CMK (cell line): ENCODE measurements around the gene ZNF296.

ENCODE experiments used
- DNase-seq: peaks from one replicate; pipeline ENCODE4 v3.0.0-alpha.2; 2010; ENCODE audit warnings: low read depth

Gene ZNF296

DNA sequence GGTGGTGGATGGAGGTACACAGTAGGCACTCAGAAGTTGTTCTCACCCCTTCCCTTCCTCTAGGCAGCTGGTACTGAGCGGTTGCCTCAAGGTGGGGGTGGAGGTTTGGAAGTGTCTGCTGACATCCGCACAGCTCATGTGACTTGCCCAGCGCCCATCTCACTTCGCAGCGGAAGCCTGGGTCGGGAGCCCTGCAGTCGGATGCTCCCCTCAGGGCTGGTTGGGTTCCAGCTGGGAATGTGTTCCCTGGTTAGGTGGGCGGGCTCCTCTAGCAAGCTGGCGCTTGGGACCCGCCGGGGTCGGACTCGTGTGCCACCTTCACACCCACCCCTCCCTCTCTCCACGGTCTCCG, 26.9 kb upstream of the ZNF296 start:
- no peak for DNase-seq

DNA sequence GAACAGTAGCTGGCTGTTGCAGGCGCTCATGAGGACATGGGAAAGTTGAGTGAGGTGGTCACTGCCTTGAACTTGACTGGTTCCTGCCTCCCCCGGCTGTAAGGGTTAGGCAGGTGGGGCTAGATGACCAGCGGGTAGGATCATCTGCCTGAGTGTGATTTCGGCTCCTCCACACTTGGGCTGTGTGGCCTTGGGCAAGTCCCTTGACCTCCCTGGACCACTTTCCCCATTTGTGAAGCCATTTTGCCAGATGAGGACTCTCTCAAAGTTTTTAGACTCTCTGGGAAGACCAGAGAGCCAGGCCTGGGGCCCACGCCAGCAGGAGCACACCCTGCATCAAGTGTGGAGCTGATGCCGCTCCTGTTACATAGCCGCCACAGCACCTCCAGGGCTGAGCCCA, 26.2 kb upstream of the ZNF296 start:
- no peak for DNase-seq

DNA sequence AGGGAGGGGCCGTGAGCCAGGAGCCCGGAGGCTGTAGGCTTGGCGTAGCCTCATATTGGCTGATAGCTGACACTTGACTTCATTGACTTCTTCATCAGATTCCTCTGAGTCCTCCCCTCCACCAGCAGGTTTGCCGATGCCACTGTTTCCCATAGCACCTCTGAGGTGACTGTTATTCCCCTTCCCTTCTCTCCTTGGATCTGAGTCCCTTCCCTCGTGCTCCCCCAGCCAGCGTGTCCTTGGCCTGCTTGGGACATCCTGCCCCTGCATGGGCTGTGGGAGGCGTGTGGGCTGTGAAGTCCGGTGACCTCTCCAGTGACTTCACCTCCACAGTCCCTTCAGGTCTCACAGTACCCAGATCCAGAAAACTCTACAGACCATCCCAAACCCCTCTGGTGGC, 25.5 kb upstream of the ZNF296 start:
- no peak for DNase-seq

DNA sequence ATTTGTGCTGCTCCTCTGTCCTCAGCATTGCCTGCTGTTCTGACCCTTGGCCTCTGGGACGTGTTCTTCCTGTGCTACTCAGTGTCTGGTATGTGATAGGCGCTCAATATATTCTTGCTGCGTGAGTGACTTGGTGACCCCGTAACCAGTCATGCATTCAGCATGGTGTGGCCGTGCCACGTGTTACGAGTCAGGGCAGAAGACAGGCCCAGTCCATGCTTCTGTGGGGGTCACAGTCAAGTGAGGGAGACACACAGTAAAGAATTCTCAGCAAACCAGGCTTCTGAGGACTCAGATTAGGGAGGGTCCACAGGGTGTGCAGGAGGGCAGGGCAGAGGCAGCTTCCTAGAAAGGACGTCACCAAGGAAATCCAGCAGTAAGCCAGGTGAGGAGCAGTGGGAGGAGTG, 24.6 kb upstream of the ZNF296 start:
- no peak for DNase-seq

DNA sequence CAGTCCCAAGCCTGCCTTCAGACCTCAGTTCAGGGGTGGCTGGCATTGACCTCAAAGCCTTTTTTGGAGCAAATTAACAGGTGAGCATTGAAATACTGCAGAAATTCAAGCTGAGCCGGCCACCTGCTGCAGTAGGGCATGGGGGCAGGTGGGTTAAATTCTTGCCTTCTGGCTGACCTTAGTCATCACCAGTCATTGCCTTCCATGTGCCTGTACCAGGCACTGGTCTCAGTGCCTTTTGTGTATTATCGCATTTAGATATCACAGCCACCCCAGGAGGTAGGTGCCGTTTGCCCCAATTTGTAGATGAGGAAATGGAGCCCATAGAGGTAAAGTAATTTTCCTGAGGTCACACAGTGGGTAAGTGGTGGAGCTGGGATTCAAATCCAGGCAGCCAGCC, 23.9 kb upstream of the ZNF296 start:
- DNase-seq: no peak

DNA sequence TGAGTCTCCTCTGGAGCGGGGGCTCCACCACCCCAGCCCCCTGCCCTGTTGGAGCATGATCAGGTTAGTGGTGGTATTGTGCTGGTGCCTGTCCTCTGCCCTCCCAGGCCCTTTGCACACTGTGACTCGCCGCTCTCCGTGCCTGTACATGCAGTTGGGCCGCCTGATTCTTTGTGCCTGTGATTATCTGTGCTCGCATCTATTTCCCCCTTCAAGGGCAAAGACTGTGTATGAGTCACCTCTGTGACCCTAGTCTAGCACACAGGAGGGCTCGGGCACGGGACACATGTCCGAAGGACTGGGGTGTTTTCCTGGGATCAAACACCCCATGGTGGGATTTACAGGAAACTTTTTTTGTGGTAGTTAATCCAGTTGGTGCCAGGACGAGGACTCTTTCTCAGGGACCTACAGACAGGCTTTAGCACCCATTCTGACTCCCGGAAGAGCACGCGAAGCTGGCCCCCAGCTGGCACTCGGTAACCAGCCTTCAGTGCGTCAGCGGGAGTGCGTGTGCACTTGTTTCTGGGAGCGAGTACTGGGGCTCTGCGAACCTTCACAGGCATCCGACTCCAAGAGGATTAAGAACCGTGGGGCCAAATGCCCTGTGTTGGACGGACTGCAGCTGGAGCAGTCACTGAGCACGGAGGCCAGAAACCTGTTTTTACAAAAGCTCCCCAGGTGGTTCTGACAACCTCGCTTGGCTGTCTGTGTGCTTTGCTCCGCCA, 23.4 kb upstream of the ZNF296 start:
- DNase-seq: no peak

DNA sequence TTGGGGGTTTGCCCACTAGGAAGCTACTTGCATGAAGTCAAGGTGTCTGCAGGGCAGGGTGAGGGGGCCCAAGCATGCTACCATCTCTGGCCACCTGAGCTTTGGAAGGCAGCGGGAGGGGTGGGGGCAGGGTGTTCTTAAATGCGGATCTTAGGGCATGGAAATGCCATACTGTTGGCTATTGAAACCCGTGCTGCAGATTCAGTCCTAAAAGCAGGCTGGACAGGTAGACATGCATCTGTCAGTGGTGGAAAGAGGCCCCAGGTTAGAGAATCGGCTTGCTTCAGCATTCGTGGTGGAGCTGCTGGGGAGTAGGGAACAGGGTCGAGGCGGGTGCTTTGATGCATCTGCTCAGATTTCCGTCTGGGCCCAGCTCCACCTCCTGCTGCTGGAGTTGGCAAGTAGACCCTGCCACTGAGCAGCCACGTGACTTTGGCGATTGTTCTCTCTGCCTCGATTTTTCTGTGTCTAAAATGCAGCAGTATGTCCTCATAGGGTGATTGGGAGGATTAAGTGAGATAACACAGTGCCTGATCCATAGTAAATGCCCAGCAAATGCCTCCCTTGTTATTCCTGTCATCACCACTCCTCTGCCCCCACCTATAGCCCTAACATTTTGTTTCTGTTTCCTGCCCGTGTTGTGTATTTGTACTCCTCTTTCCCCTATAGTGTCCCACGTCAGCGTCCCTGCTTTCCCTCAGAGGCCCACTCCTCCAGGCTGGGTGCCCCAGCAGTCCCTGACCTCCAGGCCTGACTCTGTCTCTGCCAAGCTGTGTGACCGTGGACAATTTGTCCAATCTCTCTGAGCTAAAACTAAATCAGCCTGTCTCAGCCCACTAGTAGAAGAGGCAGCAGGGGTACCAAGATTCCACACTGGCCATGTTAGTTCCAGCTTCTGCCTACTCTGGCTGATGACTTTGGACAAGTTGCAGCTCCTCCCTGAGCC, 22.5 kb upstream of the ZNF296 start:
- DNase-seq: no peak

DNA sequence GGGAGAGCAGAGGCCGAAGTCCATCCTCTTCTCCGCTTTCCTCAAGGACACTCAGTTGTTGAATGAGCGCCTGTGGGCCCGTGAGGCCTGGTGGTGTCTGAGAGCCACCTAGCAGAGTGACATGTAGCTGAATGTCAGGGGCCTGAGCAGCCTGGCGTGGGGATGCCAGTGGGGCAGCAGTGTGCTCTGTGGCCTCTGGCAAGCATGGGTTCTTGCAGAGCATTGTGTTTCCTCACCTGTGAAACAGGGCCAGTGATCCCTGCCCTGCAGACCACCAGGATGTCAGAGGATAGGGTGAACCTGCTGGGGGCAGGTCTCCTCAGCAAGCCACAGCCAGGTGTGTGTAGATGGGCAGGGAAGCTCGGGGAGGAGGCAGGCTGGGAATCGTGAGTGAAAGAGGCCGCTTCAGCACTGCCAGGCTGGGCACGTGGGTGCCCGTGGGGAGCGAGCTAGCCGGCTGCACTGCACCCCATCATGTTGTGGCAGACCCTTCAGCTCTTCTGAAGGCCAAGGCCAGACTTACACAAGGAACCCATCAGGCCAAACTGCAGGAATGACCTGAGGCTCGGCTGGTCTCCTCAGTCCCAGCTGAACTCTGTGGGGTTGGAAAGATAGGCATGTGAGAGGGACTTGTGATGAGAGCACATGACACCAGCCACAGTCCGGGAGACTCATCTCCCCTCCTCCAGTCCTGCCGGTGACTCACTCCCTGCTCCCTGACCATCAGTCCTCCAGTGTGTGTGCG, 21.7 kb upstream of the ZNF296 start:
- no peak for DNase-seq

DNA sequence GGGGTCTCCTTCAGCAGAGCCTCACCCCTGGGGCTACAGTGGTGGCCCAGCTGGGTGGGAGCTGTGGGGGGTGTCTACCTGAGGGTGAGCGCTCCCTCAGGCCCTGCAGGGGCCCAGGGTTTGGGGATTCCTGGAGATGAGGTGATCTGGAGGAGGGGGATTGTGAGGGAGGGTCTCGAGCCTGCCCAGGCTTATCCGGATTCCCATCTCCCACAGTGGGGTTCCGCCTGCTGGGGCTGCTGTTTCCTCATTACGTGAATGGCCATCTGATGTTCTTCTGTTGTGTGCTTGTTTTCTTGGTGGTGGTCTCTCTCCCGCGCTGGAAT, 21.1 kb upstream of the ZNF296 start:
- DNase-seq: no peak

DNA sequence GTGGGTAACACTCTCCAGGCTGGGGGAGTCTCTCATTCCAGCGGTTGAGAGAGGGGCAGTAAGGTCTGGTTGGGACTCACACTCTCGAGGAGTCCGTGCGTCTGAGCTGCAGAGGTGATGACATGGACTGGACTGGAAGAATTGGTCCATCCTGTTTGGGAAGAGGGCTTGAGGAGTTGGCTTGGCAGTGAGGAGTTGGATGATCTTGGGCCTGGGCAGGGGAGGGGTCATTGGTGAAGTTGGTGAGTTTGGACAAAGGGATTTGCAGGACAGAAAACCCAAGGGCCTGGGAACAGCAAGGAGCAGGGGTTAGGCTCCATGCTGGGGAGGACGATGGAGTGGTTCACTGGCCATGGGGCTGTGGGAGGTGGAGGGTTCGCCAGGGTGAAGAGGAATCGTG, 20.4 kb upstream of the ZNF296 start:
- DNase-seq: no peak

DNA sequence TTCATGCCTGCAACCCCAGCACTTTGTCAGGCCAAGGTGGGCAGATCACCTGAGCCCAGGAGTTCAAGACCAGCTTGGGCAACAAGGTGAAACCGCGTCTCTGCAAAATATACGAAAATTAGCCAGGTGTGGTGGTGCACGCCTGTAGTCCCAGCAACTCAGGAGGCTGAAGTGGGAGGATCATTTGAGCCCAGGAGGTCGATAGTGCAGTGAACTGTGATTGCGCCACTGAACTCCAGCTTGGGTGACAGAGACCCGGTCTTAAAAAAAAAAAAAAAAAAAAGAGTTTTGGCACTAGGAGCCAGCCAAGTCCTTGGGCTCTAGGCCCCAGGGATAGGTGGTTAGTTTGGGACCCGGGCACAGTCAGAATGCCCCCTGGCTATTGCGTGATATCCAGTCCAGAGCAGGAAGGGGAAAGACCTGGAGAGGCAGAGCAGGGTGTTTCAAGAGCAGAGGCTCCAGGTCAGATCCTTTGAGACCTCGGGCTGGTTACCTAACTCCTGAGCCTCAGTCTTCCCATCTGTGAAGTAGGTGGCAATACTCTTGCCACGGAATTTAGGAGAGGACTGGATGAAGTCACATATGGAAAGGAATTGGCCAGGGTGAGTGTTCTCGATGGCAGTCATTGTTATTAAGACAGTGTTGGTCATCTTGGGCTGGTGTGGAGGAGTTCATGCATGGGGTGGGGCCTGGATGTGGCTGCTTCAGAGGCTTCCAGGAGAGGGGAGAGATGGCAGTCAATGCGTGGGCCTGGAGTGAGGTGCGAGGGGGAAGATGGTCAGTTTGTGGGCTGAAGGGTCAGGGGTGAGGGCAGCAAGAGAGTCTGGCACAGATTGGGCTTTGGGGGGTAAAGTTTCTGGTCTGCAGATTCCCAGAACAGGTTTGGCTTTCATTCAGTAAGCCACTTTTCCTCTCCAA, 19.5 kb upstream of the ZNF296 start:
- no peak for DNase-seq

DNA sequence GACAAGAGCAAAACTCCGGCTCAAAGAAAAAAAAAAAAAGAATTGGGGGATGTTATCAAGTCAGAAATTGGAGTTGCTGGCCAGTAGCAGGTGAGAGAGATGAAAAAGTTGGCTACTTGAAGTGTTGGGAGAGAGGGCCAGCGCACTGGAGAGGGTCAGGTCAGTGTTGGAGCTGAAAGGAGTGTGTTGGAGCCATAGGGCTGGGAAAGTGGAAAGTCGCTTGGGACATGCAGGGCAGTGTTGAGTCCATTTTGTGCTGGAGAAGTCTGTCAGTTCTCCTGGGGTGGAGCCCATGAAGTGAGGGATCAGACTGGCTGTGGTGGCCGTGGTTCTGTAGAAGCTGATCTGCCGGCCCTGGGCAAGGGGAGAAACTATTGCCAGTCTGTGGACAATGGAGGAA, 18.4 kb upstream of the ZNF296 start:
- no peak for DNase-seq

DNA sequence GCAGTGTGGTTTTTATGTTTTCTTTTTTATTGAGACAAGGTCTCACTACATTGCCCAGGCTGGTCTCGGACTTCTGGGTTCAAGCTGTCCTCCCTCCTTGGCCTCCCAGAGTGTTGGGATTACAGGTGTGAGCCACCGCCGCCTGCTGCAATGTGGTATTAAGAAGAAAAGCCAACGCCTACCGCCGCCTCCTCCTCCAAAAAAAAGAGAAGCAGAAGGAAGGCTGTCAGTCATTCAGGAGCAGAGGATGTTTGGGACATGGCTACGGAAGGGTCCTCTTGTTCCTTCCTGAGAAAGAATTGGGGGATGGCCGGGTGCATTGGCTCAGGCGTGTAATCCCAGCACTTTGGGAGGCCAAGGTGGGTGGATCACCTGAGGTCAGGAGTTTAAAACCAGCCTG, 17.9 kb upstream of the ZNF296 start:
- no peak for DNase-seq

DNA sequence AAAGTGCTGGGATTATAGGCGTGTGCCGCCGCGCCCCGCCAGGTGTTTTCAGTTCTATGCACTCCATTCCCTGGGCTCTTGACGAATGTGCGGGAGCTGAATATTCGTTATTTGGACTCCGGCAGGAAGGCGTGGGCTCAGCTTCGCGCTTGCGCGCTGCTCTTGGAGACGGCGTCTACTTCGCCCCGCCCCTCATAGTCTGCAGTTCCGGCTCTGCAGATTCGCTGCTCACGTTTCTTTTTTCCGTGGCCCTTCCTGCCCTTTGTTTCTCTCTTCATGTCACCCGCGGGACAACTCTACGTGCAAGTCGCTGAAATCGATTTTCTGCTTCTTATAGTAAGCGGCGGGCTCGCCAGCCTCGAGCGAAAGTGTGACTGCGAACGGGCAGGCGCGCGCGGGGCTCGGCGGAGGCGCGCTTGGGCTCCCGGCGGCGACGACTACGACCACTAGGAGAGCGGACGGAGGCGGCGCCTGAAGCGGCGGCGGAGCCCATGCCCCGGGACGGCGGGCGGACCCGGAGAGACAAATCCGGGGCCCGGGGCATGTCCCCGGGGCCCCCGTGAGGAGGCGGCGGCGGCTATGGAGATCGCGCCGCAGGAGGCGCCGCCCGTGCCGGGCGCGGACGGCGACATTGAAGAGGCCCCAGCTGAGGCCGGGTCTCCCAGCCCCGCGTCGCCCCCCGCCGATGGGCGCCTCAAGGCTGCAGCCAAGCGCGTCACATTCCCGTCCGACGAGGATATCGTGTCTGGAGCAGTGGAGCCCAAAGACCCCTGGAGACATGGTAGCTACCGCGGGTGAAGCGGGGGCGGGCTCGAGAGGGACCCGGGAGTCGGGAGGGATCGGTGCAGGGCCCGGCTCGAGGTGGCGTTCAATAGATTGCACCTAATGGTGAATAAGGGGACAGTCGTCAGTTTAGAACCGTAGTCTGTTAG, 16.7 kb upstream of the ZNF296 start, which contains the start of gene PPP1R37:
Gene PPP1R37, plus strand, starts transcription at position 433 of the 932 bp plus-strand sequence. Its CDS starts 147 bp downstream, at position 580.
- DNase-seq: peak; percentile 89

DNA sequence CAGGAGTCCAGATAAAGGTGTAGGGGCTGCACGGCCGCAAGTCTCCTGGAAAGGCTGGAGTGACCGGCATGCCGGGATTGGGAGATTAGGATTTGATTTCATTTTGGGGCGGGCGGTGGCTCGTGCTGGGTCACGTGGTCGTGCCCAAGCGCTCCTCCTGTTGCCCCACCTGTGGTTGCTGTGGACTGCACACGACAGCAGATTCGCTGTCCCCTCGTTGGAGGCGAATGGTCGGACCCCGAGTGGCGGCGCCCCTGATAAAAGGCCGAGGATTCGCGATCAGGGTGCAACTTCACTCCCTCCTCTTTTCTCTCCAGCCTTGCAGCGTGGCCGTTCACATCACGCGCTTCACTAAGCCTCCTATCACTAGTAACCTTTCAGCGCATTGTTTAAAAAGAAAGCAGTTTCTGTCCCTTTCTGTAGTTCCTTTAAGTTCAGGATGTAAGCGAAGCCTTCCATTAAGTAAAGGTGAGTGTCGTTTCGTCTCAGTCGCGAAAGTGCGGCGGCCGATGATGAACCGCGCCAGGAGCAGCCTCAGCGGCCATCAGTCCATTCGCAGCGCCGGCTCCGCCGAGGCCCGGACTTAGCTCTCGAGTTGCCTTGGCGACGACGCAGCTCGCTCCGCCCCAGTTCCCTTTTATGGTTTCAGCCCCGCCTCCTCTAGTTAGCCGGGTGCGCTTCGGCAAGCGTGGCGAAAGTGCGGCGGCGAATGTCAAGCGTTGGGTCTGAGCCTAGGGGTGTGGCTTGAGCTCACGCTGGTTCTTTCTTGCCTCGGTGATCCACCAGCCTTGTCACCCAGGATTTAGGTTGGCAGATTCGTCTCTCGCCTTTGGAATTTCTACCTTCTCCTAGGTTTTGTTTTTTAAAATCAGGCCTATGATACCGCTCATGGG, 15.0 kb upstream of the ZNF296 start:
- DNase-seq: peak; percentile 91

DNA sequence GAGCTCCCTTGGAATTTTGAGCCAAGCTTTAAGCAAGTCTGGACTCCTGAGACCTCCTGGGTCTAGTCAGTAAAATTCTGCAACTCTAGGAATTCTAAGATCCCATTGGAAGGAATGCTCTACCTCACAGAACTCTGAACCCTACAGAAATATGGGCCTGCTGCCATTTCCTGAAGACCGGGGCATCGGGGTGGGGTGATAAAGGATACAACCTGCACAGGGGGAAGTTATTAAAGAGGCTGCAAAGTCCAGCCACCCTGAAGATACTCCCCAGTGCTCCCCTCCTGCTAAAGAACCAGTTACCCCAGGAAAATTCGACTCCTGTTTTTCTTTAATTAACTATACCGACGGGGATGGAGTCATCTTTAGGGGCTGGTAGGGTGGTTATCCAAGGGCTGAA, 14.3 kb upstream of the ZNF296 start:
- DNase-seq: no peak

DNA sequence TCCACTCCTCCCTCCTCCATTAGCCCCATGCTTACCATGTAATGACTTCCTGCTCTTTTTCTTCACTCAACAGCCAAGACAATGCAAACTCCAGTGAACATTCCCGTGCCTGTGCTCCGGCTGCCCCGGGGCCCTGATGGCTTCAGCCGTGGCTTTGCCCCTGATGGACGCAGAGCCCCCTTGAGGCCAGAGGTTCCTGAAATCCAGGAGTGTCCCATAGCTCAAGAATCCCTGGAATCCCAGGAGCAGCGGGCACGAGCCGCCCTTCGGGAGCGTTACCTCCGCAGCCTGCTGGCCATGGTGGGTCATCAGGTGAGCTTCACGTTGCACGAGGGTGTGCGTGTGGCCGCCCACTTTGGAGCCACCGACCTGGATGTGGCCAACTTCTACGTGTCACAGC, 13.8 kb upstream of the ZNF296 start:
- no peak for DNase-seq

DNA sequence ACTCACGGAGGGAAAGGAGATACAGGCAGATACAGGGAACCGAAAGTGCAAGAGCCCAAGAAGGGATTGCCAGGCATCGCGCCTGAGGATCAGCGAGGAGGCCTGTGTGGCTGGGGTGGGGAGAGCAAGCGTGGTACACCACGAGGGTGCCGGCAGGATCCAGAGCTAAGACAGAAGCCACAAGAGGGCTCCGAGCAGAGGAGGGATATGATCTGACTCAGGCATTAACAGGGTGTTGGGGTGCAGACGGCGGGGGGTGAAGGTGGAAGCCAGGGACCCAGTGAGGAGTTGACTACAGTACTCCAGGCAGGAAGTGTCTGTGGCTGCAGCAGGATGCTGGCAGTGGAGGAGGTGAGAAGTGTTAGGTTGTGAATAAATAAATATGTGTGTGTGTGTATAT, 11.3 kb upstream of the ZNF296 start:
- DNase-seq: no peak

DNA sequence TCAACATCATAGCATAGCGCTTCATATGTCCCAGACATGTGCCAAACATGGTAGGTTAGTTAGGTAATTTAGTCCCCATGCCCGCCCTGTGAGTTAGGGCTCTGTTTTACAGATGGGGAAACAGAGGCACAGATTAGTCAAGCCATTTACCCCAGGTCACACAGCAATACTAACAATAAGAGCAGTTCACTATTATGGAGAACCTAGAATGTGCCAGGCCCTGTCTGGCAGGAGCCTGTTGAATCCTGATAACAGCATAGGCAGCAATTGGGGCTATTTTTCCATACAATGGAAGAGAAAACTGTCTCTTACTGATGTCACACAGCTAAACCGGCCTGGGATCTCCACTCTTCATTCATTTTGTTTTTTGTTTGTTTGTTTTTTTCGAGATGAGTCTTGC, 10.2 kb upstream of the ZNF296 start:
- no peak for DNase-seq

DNA sequence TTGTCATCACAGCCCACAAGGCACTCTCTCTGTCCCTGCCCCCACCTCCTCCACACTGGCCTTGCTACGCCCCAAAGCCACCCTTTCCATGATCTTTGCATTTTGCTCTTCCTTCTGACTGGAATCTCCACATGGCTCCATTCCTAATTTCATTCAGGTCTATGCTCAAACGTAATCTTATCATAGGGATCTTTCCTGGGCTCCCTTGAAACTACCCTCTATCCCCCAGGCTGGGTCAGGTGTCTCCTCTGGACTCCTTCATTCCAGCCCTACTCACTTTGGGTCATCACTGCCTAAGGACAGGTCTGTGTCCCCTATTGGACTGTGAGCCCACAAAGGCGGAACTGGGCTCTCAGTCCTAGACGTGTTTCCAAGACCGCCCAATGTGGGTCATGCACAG, 5.9 kb upstream of the ZNF296 start:
- no peak for DNase-seq
